Measurements from ENCODE around the gene PCNX2. TPM values are rescaled to one million over a fixed set of nuclear protein-coding genes. Genes with fewer than 3 reads are reported as not detected.

Gene PCNX2
- total and polyA plus RNA-seq, 10 of the 15 experiments (the other 5 are each of a cell fraction or from before 2014, with no cell fraction given): 2.1 to 16.4 (median 8.1) TPM

DNA sequence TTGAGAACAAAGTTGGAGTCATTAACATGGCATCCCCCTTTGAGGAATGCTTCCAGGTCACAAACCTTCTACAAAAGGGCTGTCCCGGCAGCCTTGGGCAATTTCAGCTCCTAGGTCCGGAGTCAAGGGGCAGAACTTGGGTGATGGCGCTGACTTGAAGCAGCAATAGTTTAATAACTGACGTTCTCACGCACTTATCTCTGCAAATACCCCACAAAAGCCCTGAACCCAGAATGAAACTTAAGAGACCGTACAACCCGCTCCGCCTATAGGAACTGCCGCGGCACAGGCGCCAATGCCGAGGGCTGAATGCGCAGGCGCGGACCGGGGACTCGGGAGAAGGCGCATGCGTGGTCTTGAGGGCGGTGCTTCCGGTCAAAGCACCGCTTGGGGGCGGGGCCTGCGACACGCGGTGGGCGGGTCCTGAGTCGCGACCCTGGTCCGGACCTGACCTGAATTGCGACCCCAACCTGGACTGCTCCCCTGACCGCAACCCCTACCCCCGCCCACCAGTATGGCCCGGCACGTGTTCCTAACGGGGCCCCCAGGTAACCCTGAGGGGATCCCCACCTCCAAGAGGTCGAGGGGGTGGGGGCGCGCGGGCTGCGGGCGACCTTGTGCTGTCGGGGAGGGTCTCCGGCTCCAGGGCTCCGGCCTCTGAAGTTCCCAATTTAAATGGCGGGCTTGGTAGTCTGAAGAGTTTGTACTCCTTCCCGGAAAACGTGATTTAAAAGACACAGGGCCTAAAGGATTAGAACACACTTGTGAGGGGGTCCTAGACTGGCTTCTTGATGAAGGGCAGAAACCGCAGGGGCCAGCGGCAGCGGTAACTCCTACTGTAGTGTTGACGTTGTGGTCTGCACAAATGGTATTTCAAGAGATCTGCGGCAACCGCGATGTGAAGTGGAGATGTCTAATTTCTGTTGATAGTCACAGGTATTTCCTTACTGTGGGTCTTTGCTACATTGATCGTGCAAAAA, 345.0 kb downstream of the PCNX2 start, which contains the start of gene NTPCR (continued):
- TF ChIP-seq, protein P1, sequence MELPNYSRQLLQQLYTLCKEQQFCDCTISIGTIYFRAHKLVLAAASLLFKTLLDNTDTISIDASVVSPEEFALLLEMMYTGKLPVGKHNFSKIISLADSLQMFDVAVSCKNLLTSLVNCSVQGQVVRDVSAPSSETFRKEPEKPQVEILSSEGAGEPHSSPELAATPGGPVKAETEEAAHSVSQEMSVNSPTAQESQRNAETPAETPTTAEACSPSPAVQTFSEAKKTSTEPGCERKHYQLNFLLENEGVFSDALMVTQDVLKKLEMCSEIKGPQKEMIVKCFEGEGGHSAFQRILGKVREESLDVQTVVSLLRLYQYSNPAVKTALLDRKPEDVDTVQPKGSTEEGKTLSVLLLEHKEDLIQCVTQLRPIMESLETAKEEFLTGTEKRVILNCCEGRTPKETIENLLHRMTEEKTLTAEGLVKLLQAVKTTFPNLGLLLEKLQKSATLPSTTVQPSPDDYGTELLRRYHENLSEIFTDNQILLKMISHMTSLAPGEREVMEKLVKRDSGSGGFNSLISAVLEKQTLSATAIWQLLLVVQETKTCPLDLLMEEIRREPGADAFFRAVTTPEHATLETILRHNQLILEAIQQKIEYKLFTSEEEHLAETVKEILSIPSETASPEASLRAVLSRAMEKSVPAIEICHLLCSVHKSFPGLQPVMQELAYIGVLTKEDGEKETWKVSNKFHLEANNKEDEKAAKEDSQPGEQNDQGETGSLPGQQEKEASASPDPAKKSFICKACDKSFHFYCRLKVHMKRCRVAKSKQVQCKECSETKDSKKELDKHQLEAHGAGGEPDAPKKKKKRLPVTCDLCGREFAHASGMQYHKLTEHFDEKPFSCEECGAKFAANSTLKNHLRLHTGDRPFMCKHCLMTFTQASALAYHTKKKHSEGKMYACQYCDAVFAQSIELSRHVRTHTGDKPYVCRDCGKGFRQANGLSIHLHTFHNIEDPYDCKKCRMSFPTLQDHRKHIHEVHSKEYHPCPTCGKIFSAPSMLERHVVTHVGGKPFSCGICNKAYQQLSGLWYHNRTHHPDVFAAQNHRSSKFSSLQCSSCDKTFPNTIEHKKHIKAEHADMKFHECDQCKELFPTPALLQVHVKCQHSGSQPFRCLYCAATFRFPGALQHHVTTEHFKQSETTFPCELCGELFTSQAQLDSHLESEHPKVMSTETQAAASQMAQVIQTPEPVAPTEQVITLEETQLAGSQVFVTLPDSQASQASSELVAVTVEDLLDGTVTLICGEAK (IDR thresholded peaks at IDR 0.05; ENCODE audit: borderline replicate concordance): peak; percentile 76; the same call in 1 of the 2 replicates
- TF ChIP-seq RBBP5 (conservative IDR thresholded peaks at IDR 0.05): no peak
- no peak for TF ChIP-seq KAT2A (conservative IDR thresholded peaks at IDR 0.05; ENCODE audit: control insufficient read depth, low read depth, low read length)

DNA sequence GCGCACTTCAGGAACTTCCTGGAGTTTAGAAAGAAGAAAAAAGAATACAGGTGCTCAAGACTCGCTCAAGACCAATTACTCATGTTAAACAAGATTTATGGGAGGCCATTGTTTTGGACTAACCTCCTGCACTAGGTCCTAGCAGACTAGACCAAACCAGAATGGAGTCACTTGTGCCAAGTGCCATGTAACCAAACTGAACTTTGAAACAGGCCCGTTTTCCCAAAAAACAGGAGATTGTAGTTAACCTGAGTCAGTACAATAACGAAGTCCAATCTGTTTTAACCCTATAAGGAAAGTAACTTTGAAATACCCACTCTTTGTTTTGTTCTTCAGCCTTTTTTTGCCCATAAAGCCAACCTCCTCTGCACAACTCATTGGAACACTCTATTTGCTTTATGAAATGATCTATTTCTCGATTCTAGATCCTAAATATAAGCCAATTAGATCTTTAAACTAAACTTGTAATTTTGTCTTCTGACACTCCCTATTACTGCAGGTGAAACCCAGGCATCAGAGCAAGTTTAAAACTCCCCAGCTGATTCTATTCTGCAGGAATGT, 345.8 kb downstream of the PCNX2 start:
- no peaks in the 10 kb centered on the region for H3K9me3 ChIP-seq (replicated peaks; ENCODE audit: control insufficient read depth, insufficient read depth, low read length)
- H3K4me3 ChIP-seq: peak overlapping the region; percentile 70
- in situ Hi-C loops (cut with MboI): no loop called here
- RAD21 ChIA-PET (ENCODE audit: unreplicated experiment): interaction anchor here (1.2 kb wide), 1 partner anchor 8 kb away, joined by 3 read pairs; no protein-coding TSS in a partner anchor
- TF ChIP-seq BACH1 (IDR thresholded peaks at IDR 0.05; ENCODE audit: borderline replicate concordance) (no peak), NRF1 (conservative IDR thresholded peaks at IDR 0.05; ENCODE audit: low read depth, low read length) (no peak), ZNF384 (IDR thresholded peaks at IDR 0.05; ENCODE audit: borderline replicate concordance, low read depth, low read length) (no peak), POLR2A (IDR thresholded peaks at IDR 0.05; ENCODE audit: low read depth, low read length) (no peak), EP300 (IDR thresholded peaks at IDR 0.05; ENCODE audit: borderline replicate concordance in 1 of 2, control insufficient read depth in 1 of 2, low read depth in 2 of 2, low read length in 2 of 2) (no peak), POU2F2 (IDR thresholded peaks at IDR 0.05; ENCODE audit: borderline replicate concordance, low read depth, low read length) (no peak), KAT2A (conservative IDR thresholded peaks at IDR 0.05; ENCODE audit: control insufficient read depth, low read depth, low read length) (no peak), CREB1 (IDR thresholded peaks at IDR 0.05; ENCODE audit: low read depth) (no peak), BCL11A (IDR thresholded peaks at IDR 0.05; ENCODE audit: low read depth, low read length) (no peak), TCF3 (IDR thresholded peaks at IDR 0.05; ENCODE audit: borderline replicate concordance, insufficient read depth, low read depth, low read length) (no peak), TARDBP (IDR thresholded peaks at IDR 0.05; ENCODE audit: borderline replicate concordance) (no peak), RFX5 (IDR thresholded peaks at IDR 0.05; ENCODE audit: low read depth, low read length) (no peak), RUNX3 (IDR thresholded peaks at IDR 0.05; ENCODE audit: low read length) (no peak), JUNB (IDR thresholded peaks at IDR 0.05) (no peak), BHLHE40 (IDR thresholded peaks at IDR 0.05; ENCODE audit: borderline replicate concordance in 1 of 2, low read depth in 2 of 2, low read length in 1 of 2) (no peak), EGR1 (IDR thresholded peaks at IDR 0.05; ENCODE audit: borderline replicate concordance in 1 of 2, low read depth in 2 of 2, low read length in 2 of 2) (no peak)
- peak overlapping the region; percentile 82 for H3K9ac ChIP-seq (ENCODE audit: control insufficient read depth, insufficient read depth, low read length)
- BruUV-seq (replicated peaks): TSS peak; percentile 98
- peaks cover 14% of the 10 kb centered on the region for H3K79me2 ChIP-seq (ENCODE audit: control insufficient read depth, insufficient read depth, low read length)
- WGBS (ENCODE audit: insufficient coverage, insufficient replicate concordance, low lambda C conversion rate, missing lambda C conversion rate): 75% methylated on average over 5 of the region's 5 CpGs
- no peaks in the 10 kb centered on the region for H3K27me3 ChIP-seq (replicated peaks in 1 of 2; ENCODE audit: control insufficient read depth in 2 of 2, insufficient read depth in 2 of 2, low read length in 1 of 2)
- H3K27ac ChIP-seq (ENCODE audit: control insufficient read depth, insufficient read depth): peak overlapping the region; percentile 81
- ATAC-seq: no peak
- peaks cover 7% of the 10 kb centered on the region for H3K4me1 ChIP-seq (ENCODE audit: control insufficient read depth, insufficient read depth, low read length)
- H4K20me1 ChIP-seq (ENCODE audit: control insufficient read depth, insufficient read depth): no peaks in the 10 kb centered on the region
- POLR2A ChIA-PET: no interaction called here
- CTCF ChIA-PET: interaction anchor here (0.7 kb wide), 1 partner anchor 16 kb away, joined by 3 read pairs; no protein-coding TSS in a partner anchor
- intact Hi-C loops (cut with micrococcal nuclease; ENCODE audit: unreplicated experiment): loop anchor here (5.0 to 10.0 kb wide), 2 partner anchors 142 to 315 kb away; partner anchors contain the start of genes MAP10 and SIPA1L2
- SMC1A ChIA-PET (ENCODE audit: uncharacterized antibody, unreplicated experiment): interaction anchor here (0.9 to 1.2 kb wide), 3 partner anchors 15 to 97 kb away, joined by 3 to 5 read pairs (median 3); no protein-coding TSS in a partner anchor
- no peaks in the 10 kb centered on the region for H3K36me3 ChIP-seq (ENCODE audit: control insufficient read depth in 2 of 2, insufficient read depth in 2 of 2, low read length in 1 of 2)
- no peak for DNase-seq (ENCODE audit: low read depth, low spot score)
- H3K4me2 ChIP-seq (ENCODE audit: control insufficient read depth, insufficient read depth): peak overlapping the region; percentile 88
- peak overlapping the region; percentile 98 for H2AFZ ChIP-seq (ENCODE audit: control insufficient read depth, low read depth, low read length)
- no peak for FAIRE-seq

Data from GM12878 (cell line).